SU-DHL-6 (cell line): Measurements from ENCODE around the gene SRSF5.

Experiments
- H2AFZ ChIP-seq: fragments of 200-600 bp; sonication (generic); 2 replicates; pipeline ENCODE4 v1.6.1; 2014; ENCODE audit warnings: low read depth, mild to moderate bottlenecking, moderate library complexity, mixed read lengths, antibody characterized with exemption, low read length; ENCODE audit not compliant: severe bottlenecking
- H3F3A ChIP-seq: fragments of 200-600 bp; shearing (Covaris generic); 2 replicates; pipeline ENCODE4 v1.6.0; 2016; ENCODE audit warnings: antibody characterized with exemption, mild to moderate bottlenecking; ENCODE audit not compliant: insufficient read depth
- H3K27ac ChIP-seq: fragments of 200-600 bp; sonication (generic); 2 replicates; pipeline ENCODE4 v1.5.1; 2016; ENCODE audit warnings: low read depth, mild to moderate bottlenecking, low read length, moderate library complexity, mixed read lengths
- H3K27me3 ChIP-seq: fragments of 200-600 bp; sonication (generic), shearing (Covaris generic); 2 replicates; pipeline ENCODE4 v1.6.0; 2014; ENCODE audit warnings: mild to moderate bottlenecking, low read length
- H3K36me3 ChIP-seq: fragments of 200-600 bp; sonication (generic); 2 replicates; pipeline ENCODE4 v1.6.1; 2014; ENCODE audit warnings: mild to moderate bottlenecking, low read length, mixed read lengths
- H3K4me2 ChIP-seq: fragments of 300-600, 200-600 bp; shearing (Covaris generic), sonication (generic); 2 replicates; pipeline ENCODE4 v1.6.0; 2014; ENCODE audit warnings: low read length, low read depth, mild to moderate bottlenecking; ENCODE audit not compliant: poor library complexity, severe bottlenecking
- H3K4me3 ChIP-seq: fragments of 200-600 bp; sonication (generic); 2 replicates; pipeline ENCODE4 v1.5.1; 2014; ENCODE audit warnings: antibody characterized with exemption, low read length, mild to moderate bottlenecking, mixed read lengths; ENCODE audit not compliant: insufficient read depth, poor library complexity, severe bottlenecking
- H3K79me2 ChIP-seq: fragments of 200-600 bp; sonication (generic); 2 replicates; pipeline ENCODE4 v1.6.1; 2014; ENCODE audit warnings: mild to moderate bottlenecking, low read length, moderate library complexity; ENCODE audit not compliant: insufficient read depth
- H3K9ac ChIP-seq: fragments of 200-600 bp; sonication (generic); 2 replicates; pipeline ENCODE4 v1.7.0; 2014; ENCODE audit warnings: mild to moderate bottlenecking, low read length
- H3K9me2 ChIP-seq: fragments of 200-600 bp; sonication (generic); replicated peaks from 2 replicates; pipeline ENCODE4 v1.6.1; 2014; ENCODE audit warnings: low read length; ENCODE audit not compliant: insufficient read depth
- H3K9me3 ChIP-seq: fragments of 200-600 bp; sonication (generic); 2 replicates; pipeline ENCODE4 v1.6.1; 2014; ENCODE audit warnings: low read length, mixed read lengths; ENCODE audit not compliant: insufficient read depth
- H4K20me1 ChIP-seq: fragments of 200-600 bp; sonication (generic); 2 replicates; pipeline ENCODE4 v1.6.1; 2014; ENCODE audit warnings: low read depth, mild to moderate bottlenecking, antibody characterized with exemption, low read length, moderate library complexity, mixed read lengths
- EZH2phosphoT487 ChIP-seq: fragments of 200-600 bp; sonication (generic), shearing (Covaris generic); conservative IDR thresholded peaks from 2 replicates; pipeline ENCODE4 v1.6.1; 2018; ENCODE audit warnings: mild to moderate bottlenecking, antibody characterized with exemption, low read length, moderate library complexity, mixed read lengths
- TF ChIP-seq, protein P1 (sequence below): fragments of 200-600 bp; sonication (generic); IDR thresholded peaks from one replicate; pipeline ENCODE4 v1.5.1; 2017; ENCODE audit warnings: antibody characterized with exemption, mild to moderate bottlenecking, low read length, moderate library complexity; ENCODE audit not compliant: insufficient read depth, poor library complexity, severe bottlenecking

The SRSF5 gene

DNA sequence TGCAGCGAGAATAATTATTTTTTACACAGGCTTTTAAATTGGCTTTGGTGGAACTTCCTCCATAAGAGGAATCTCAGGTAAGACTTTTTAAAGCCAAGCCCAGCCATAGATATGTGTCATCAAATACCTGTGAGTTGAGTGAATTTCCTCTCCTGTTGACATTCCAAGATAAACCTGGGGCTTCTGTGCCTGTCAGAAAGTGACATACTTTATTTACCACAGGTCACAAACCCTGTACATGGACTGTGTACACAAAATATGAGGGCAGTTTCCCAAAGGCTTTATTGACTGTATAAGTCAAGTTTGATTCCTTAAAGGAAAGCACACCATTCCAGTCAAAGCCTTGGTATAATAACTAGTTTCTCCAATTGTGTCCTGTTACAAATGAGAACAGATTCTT is 25.9 kb upstream of the SRSF5 start:
- Histone ChIP-seq H3K4me2 (no peak overlapping the region), H3K4me3 (no peak overlapping the region), H3K9ac (no peak overlapping the region), H3F3A (no peaks in the 10 kb centered on the region), H4K20me1 (no peaks in the 10 kb centered on the region), H3K36me3 (no peaks in the 10 kb centered on the region), H3K79me2 (no peaks in the 10 kb centered on the region), H3K9me2 (no peaks in the 10 kb centered on the region), H3K9me3 (0 out of 2 replicates have a peak, but pooled peaks cover 8% of the 10 kb centered on the region), H3K27me3 (no peaks in the 10 kb centered on the region), H2AFZ (no peak overlapping the region), H3K27ac (no peak overlapping the region)
- TF ChIP-seq, protein P1, sequence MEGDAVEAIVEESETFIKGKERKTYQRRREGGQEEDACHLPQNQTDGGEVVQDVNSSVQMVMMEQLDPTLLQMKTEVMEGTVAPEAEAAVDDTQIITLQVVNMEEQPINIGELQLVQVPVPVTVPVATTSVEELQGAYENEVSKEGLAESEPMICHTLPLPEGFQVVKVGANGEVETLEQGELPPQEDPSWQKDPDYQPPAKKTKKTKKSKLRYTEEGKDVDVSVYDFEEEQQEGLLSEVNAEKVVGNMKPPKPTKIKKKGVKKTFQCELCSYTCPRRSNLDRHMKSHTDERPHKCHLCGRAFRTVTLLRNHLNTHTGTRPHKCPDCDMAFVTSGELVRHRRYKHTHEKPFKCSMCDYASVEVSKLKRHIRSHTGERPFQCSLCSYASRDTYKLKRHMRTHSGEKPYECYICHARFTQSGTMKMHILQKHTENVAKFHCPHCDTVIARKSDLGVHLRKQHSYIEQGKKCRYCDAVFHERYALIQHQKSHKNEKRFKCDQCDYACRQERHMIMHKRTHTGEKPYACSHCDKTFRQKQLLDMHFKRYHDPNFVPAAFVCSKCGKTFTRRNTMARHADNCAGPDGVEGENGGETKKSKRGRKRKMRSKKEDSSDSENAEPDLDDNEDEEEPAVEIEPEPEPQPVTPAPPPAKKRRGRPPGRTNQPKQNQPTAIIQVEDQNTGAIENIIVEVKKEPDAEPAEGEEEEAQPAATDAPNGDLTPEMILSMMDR, result no peak
- TF ChIP-seq EZH2phosphoT487, result no peak

DNA sequence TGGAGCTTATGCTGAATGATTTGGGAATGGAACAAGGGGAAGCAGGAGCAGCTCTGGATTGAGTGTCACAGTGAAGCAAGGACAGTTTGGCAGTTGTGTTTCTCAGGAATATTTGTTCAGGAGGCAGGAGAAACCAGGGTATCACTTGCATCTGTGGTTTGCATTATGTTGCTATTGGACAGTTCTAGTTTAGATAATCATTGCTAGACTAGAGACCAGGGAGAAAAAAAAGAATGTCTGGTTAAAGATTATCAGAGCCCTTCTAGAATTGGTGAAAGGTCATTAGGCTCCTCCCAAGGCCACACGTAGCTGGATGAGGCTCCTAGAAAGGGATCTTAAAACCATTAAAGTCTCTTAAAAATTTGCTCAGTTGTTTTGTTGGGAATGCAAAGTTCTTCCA is 17.0 kb upstream of the SRSF5 start:
- H3K36me3 ChIP-seq, result no peaks in the 10 kb centered on the region
- H2AFZ ChIP-seq, result no peak overlapping the region
- H3K79me2 ChIP-seq, result no peaks in the 10 kb centered on the region
- no peaks in the 10 kb centered on the region for H3K27me3 ChIP-seq
- H3K27ac ChIP-seq, result no peak overlapping the region
- H3K9me3 ChIP-seq, result no peaks in the 10 kb centered on the region
- no peak overlapping the region for H3K4me2 ChIP-seq
- H3K9me2 ChIP-seq, result no peaks in the 10 kb centered on the region
- H3F3A ChIP-seq, result no peaks in the 10 kb centered on the region
- no peak overlapping the region for H3K4me3 ChIP-seq
- no peak overlapping the region for H3K9ac ChIP-seq
- TF ChIP-seq EZH2phosphoT487, result no peak
- TF ChIP-seq, protein P1, result no peak
- H4K20me1 ChIP-seq, result no peaks in the 10 kb centered on the region

DNA sequence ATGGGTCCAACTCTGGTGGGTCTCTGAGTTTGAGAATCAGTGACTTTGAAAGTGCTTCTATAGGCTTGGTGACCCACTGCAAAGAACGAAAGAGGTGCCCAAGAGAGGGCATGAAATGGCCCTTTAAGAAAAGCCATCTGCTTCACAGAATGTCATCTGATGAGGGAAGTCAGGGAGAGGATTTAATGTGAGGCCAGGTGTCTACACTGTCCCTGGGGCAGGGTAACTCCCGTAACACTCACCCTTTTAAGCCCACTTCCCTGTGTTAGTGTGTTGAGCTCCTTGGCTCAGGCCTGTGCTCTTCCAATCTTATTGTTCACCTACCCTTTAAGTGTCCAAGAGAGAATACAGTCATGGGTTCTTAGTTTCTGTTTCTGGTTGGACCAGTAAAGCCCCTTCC is 16.4 kb upstream of the SRSF5 start:
- no peaks in the 10 kb centered on the region for H3K27me3 ChIP-seq
- H3K9me2 ChIP-seq, result no peaks in the 10 kb centered on the region
- no peaks in the 10 kb centered on the region for H3K9me3 ChIP-seq
- H3K79me2 ChIP-seq, result no peaks in the 10 kb centered on the region
- no peak overlapping the region for H3K4me2 ChIP-seq
- no peak overlapping the region for H2AFZ ChIP-seq
- H3K4me3 ChIP-seq, result no peak overlapping the region
- no peak for TF ChIP-seq EZH2phosphoT487
- TF ChIP-seq, protein P1, result no peak
- H3F3A ChIP-seq, result no peaks in the 10 kb centered on the region
- no peaks in the 10 kb centered on the region for H3K36me3 ChIP-seq
- H3K9ac ChIP-seq, result no peak overlapping the region
- no peaks in the 10 kb centered on the region for H4K20me1 ChIP-seq
- no peak overlapping the region for H3K27ac ChIP-seq
